Keratinocyte (primary cell): ENCODE measurements around the gene GJC1. TPM values are rescaled to one million over a fixed set of nuclear protein-coding genes. Genes with fewer than 3 reads are reported as not detected.

Experiments
- DNase-seq: peaks from one replicate; pipeline ENCODE4 v3.0.0-alpha.2; 2011; ENCODE audit warnings: low read depth, missing footprints, low spot score
- FAIRE-seq: peaks from 2 replicates; lab custom pipeline; 2011; peaks lifted over from hg19 to GRCh38; lab: Jason Lieb, UNC
- H2AFZ ChIP-seq: 2 replicates; pipeline ENCODE4 v1.6.0; 2012; ENCODE audit warnings: low read length, control low read depth, inconsistent platforms; ENCODE audit not compliant: control insufficient read depth
- H3K27ac ChIP-seq: 2 replicates; pipeline ENCODE4 v1.5.1; 2011; ENCODE audit warnings: low read length; ENCODE audit not compliant: control insufficient read depth, insufficient read depth
- H3K27me3 ChIP-seq: 3 replicates; pipeline ENCODE4 v1.6.0; 2011; ENCODE audit warnings: low read length; ENCODE audit not compliant: control insufficient read depth, insufficient read depth; ENCODE audit errors: extremely low read depth
- H3K36me3 ChIP-seq, 2 experiments: 2 replicates in 1 of 2; 3 replicates in 1 of 2; pipeline ENCODE4 v1.5.1; 2011; ENCODE audit warnings: low read length in 2 of 2, mild to moderate bottlenecking in 1 of 2; ENCODE audit not compliant: control insufficient read depth in 2 of 2, insufficient read depth in 2 of 2; ENCODE audit errors: extremely low read depth in 1 of 2
- H3K4me1 ChIP-seq: 3 replicates; pipeline ENCODE4 v1.5.1; 2011; ENCODE audit warnings: low read length; ENCODE audit not compliant: control insufficient read depth, insufficient read depth; ENCODE audit errors: extremely low read depth
- H3K4me2 ChIP-seq: 3 replicates; pipeline ENCODE4 v1.6.0; 2011; ENCODE audit warnings: low read depth, low read length; ENCODE audit not compliant: control insufficient read depth, insufficient read depth; ENCODE audit errors: extremely low read depth
- H3K4me3 ChIP-seq, 3 experiments: fragments of 200-600 bp in 1 of 3; sonication (generic) in 1 of 3; 2 replicates in 2 of 3; 3 replicates in 1 of 3; pipeline ENCODE4 v1.5.1; 2011 to 2016; ENCODE audit warnings: low read length in 3 of 3, mild to moderate bottlenecking in 3 of 3, control low read depth in 2 of 3, inconsistent platforms in 1 of 3, low read depth in 1 of 3, mixed read lengths in 1 of 3, mixed run types in 1 of 3, moderate library complexity in 1 of 3; ENCODE audit not compliant: control insufficient read depth in 2 of 3, insufficient read depth in 2 of 3; ENCODE audit errors: extremely low read depth in 1 of 3
- H3K79me2 ChIP-seq: 2 replicates; pipeline ENCODE4 v1.6.0; 2012; ENCODE audit warnings: low read length; ENCODE audit not compliant: control insufficient read depth, insufficient read depth
- H3K9ac ChIP-seq: 3 replicates; pipeline ENCODE4 v1.6.0; 2011; ENCODE audit warnings: low read length; ENCODE audit not compliant: control insufficient read depth, insufficient read depth; ENCODE audit errors: extremely low read depth
- H3K9me1 ChIP-seq: 3 replicates; pipeline ENCODE4 v1.6.0; 2011; ENCODE audit warnings: low read length; ENCODE audit not compliant: control insufficient read depth, insufficient read depth; ENCODE audit errors: extremely low read depth
- H3K9me3 ChIP-seq: 2 replicates; pipeline ENCODE4 v1.5.1; 2012; ENCODE audit warnings: low read depth, low read length; ENCODE audit not compliant: control insufficient read depth
- H4K20me1 ChIP-seq: 3 replicates; pipeline ENCODE4 v1.6.0; 2011; ENCODE audit warnings: low read length; ENCODE audit not compliant: control insufficient read depth, insufficient read depth; ENCODE audit errors: extremely low read depth
- EZH2 ChIP-seq: IDR thresholded peaks from one replicate; pipeline ENCODE4 v1.6.1; 2012; ENCODE audit warnings: inconsistent platforms, mild to moderate bottlenecking, low read length, moderate library complexity
- dilution Hi-C: fragments of 300-500 bp; cut with MboI; formaldehyde crosslinking; loops from one replicate; pipeline ENCODE4 v1.7.0; 2020; ENCODE audit warnings: low sequenced_read_pairs; ENCODE audit not compliant: extremely low pct_ligation_motif_present
- polyA plus RNA-seq, 5 experiments: library from polyadenylated mRNA; depleted of rRNA in 3 of 5; stranded (reverse) in 3 of 5; stranded (forward) in 1 of 5; unstranded in 1 of 5; fragments of >200 nt; gene quantifications; 1 replicate in 1 of 5; 2 replicates in 3 of 5; 3 replicates in 1 of 5; pipeline versions ENCODE4 v1.2.1 to v1.2.3, GENCODE V29; 2011 to 2012; ENCODE audit warnings: missing spikeins in 2 of 5, low read depth in 1 of 5, low replicate concordance in 1 of 5
- TF ChIP-seq, protein P1 (sequence below), 3 experiments: IDR thresholded peaks in 1 of 3; conservative IDR thresholded peaks in 1 of 3; optimal IDR thresholded peaks in 1 of 3; 2 replicates in 2 of 3; 3 replicates in 1 of 3; pipeline versions ENCODE3 to v1.5.1; 2011; ENCODE audit warnings: low read length in 3 of 3, mild to moderate bottlenecking in 3 of 3, moderate library complexity in 2 of 3, control low read depth in 1 of 3, inconsistent platforms in 1 of 3; ENCODE audit not compliant: insufficient read depth in 2 of 3; ENCODE audit errors: extremely low read depth in 1 of 3

Gene GJC1
- polyA plus RNA-seq, 1 donor (not counting 4 experiments of a cell fraction or from before 2014, with no cell fraction given): 11.1 TPM

DNA sequence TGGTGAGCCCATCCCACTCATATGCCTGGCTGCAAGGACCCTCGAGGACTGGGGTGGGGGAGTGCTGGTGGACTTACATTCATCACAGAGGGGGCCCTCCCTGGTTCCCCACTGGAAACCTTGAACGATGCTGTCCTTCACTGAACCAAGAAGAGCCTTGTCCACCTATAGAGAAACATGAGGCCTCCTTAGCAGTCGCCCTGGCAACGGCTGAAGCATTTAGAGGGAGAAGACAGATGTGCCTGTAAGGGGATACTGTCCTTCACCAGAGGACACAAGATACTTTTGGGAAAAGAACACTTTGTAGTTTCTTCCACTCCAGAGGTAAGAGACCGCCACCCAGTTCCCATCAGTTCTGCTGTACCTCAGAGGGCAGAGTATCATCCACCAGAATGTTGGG is 24.1 kb upstream of the GJC1 start:
- no peak overlapping the region for H3K4me2 ChIP-seq
- no peaks in the 10 kb centered on the region for H4K20me1 ChIP-seq
- no peak overlapping the region for H3K4me3 ChIP-seq
- H3K9me1 ChIP-seq: no peaks in the 10 kb centered on the region
- H3K9ac ChIP-seq: no peak overlapping the region
- TF ChIP-seq, protein P1, sequence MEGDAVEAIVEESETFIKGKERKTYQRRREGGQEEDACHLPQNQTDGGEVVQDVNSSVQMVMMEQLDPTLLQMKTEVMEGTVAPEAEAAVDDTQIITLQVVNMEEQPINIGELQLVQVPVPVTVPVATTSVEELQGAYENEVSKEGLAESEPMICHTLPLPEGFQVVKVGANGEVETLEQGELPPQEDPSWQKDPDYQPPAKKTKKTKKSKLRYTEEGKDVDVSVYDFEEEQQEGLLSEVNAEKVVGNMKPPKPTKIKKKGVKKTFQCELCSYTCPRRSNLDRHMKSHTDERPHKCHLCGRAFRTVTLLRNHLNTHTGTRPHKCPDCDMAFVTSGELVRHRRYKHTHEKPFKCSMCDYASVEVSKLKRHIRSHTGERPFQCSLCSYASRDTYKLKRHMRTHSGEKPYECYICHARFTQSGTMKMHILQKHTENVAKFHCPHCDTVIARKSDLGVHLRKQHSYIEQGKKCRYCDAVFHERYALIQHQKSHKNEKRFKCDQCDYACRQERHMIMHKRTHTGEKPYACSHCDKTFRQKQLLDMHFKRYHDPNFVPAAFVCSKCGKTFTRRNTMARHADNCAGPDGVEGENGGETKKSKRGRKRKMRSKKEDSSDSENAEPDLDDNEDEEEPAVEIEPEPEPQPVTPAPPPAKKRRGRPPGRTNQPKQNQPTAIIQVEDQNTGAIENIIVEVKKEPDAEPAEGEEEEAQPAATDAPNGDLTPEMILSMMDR (optimal IDR thresholded peaks at IDR 0.05 in 1 of 3, IDR thresholded peaks at IDR 0.05 in 1 of 3, conservative IDR thresholded peaks at IDR 0.05 in 1 of 3; ENCODE audit: extremely low read depth in 1 of 3, insufficient read depth in 2 of 3, low read length in 3 of 3): no peak
- no peak for TF ChIP-seq EZH2
- H3K79me2 ChIP-seq: no peaks in the 10 kb centered on the region
- H2AFZ ChIP-seq: no peak overlapping the region
- no peak overlapping the region for H3K27ac ChIP-seq
- H3K27me3 ChIP-seq: no peaks in the 10 kb centered on the region
- dilution Hi-C loops: no loop called here
- no peak for DNase-seq
- peaks cover 54 to 56% of the 10 kb centered on the region in 2 experiments for H3K36me3 ChIP-seq
- H3K9me3 ChIP-seq: no peaks in the 10 kb centered on the region
- FAIRE-seq: no peak
- no peaks in the 10 kb centered on the region for H3K4me1 ChIP-seq

- Histone ChIP-seq H3K36me3 (peaks cover 34 to 35% of the 10 kb centered on the region in 2 experiments), H3K4me3 (no peak overlapping the region), H3K9ac (no peak overlapping the region), H2AFZ (no peak overlapping the region), H3K27ac (no peak overlapping the region), H3K4me1 (no peaks in the 10 kb centered on the region), H3K79me2 (no peaks in the 10 kb centered on the region), H3K4me2 (no peak overlapping the region), H3K9me1 (no peaks in the 10 kb centered on the region), H4K20me1 (no peaks in the 10 kb centered on the region), H3K9me3 (no peaks in the 10 kb centered on the region), H3K27me3 (no peaks in the 10 kb centered on the region)
- no peak for TF ChIP-seq EZH2
- TF ChIP-seq, protein P1 (optimal IDR thresholded peaks at IDR 0.05 in 1 of 3, IDR thresholded peaks at IDR 0.05 in 1 of 3, conservative IDR thresholded peaks at IDR 0.05 in 1 of 3; ENCODE audit: extremely low read depth in 1 of 3, insufficient read depth in 2 of 3, low read length in 3 of 3): no peak
- dilution Hi-C loops: no loop called here
- FAIRE-seq (no peak), DNase-seq (no peak)
These were observed 20.5 kb upstream of the GJC1 start for GRCh38 chr17:44850612-44851011.
